ENCODE results near the gene KCNH1. TPM values are rescaled to one million over a fixed set of nuclear protein-coding genes. Genes with fewer than 3 reads are reported as not detected.

The KCNH1 gene
- total and polyA plus RNA-seq, 4 donors, result not detected

DNA sequence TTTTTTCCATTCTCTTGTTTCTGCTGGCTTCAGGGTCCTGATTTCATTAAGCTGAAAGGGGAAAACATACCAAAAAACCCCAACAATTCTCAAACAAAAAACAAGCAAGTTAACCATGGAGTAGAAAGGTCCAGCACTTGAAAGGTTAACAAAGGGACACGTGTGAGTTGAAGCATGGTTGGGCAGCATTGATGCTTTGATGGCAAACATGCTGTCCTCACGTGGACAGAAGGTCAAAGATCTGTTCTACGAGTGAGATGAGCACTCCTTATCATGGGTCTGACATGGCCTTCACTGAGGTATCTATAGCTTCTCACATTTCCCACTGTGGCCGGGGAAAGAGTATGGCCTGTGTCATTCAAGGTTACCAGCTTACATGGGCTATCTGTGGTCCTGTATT is 410.3 kb downstream of the KCNH1 start:
- Histone ChIP-seq H3K9ac (ENCODE audit: low read depth in 1 of 2, low read length in 2 of 2) (no peak overlapping the region), H3K36me3 (ENCODE audit: control insufficient read depth in 4 of 4, insufficient read depth in 3 of 4, low read depth in 1 of 4, low read length in 3 of 4) (no peaks in the 10 kb centered on the region), H3K9me3 (ENCODE audit: control insufficient read depth in 4 of 4, low read length in 3 of 4) (no peaks in the 10 kb centered on the region), H3K27ac (ENCODE audit: low read depth in 1 of 2, low read length in 2 of 2) (no peak overlapping the region), H3K4me1 (ENCODE audit: control insufficient read depth in 4 of 4, insufficient read depth in 4 of 4, low read length in 3 of 4) (peaks cover 0 to 3% (median 1%) of the 10 kb centered on the region in 4 donors), H3K27me3 (ENCODE audit: control insufficient read depth in 4 of 4, insufficient read depth in 4 of 4, low read length in 3 of 4) (no peaks in the 10 kb centered on the region), H3K4me3 (ENCODE audit: low read depth in 1 of 3, low read length in 3 of 3) (no peak overlapping the region)
- TF ChIP-seq REST (IDR thresholded peaks at IDR 0.05), result no peak
- TF ChIP-seq EGR1 (IDR thresholded peaks at IDR 0.05; ENCODE audit: low read depth in 2 of 2), result no peak
- TF ChIP-seq FOXA2 (IDR thresholded peaks at IDR 0.05), result no peak
- no peak for TF ChIP-seq HNF4A (conservative IDR thresholded peaks at IDR 0.05)
- no peak for TF ChIP-seq MAX (IDR thresholded peaks at IDR 0.05)
- TF ChIP-seq HNF4G (IDR thresholded peaks at IDR 0.05), result no peak
- no peak for TF ChIP-seq FOXA1 (IDR thresholded peaks at IDR 0.05)
- no peak for TF ChIP-seq TAF1 (conservative IDR thresholded peaks at IDR 0.05)
- no peak for TF ChIP-seq YY1 (IDR thresholded peaks at IDR 0.05)
- no peak for TF ChIP-seq JUND (IDR thresholded peaks at IDR 0.05)
- WGBS, result 28% methylated on average over 4 of the region's 4 CpGs
- DNase-seq (ENCODE audit: low spot score), result no peak

DNA sequence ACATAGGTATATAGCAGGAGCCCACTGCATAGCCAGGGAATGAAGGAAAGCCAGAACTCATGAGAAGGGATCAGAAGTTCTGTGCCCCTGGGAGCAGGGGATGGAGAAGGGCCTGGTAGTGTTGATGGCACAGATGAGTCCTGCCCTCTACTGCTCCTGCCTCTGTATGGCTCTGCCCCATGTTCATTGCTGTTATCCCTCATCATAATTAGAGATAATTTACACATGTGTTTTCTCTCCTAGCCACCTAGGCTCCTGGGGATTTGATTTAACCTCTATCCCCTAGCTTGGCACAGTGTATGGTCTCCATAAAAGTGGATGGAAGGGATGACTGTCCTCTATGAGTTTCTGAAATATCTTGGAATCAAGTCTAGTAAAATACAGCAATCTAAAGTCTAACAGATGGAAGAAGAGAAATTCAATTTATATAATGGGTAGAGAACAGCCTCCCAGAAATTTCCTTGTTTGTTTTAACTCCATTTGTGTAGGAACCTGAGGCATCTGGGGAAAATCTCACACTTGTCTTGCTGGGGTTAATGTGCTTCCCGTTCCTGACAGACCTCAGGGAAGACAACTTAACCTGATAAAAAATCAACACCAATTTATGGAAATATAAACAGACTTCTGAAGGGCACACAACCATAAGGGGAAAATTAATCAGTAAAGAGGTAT is 411.4 kb downstream of the KCNH1 start:
- Histone ChIP-seq H3K27ac (ENCODE audit: low read depth in 1 of 2, low read length in 2 of 2) (no peak overlapping the region), H3K9me3 (ENCODE audit: control insufficient read depth in 4 of 4, low read length in 3 of 4) (no peaks in the 10 kb centered on the region), H3K4me3 (ENCODE audit: low read depth in 1 of 3, low read length in 3 of 3) (no peak overlapping the region), H3K27me3 (ENCODE audit: control insufficient read depth in 4 of 4, insufficient read depth in 4 of 4, low read length in 3 of 4) (no peaks in the 10 kb centered on the region), H3K4me1 (ENCODE audit: control insufficient read depth in 4 of 4, insufficient read depth in 4 of 4, low read length in 3 of 4) (no peaks in the 10 kb centered on the region), H3K9ac (ENCODE audit: low read depth in 1 of 2, low read length in 2 of 2) (no peak overlapping the region), H3K36me3 (ENCODE audit: control insufficient read depth in 4 of 4, insufficient read depth in 3 of 4, low read depth in 1 of 4, low read length in 3 of 4) (no peaks in the 10 kb centered on the region)
- DNase-seq (ENCODE audit: low spot score), result no peak
- 66% methylated on average over 1 of the region's 1 CpG for WGBS
- no peak for TF ChIP-seq FOXA2 (IDR thresholded peaks at IDR 0.05)
- TF ChIP-seq REST (IDR thresholded peaks at IDR 0.05), result no peak
- TF ChIP-seq ATF3 (IDR thresholded peaks at IDR 0.05), result no peak
- no peak for TF ChIP-seq RAD21 (IDR thresholded peaks at IDR 0.05)
- TF ChIP-seq SP1 (IDR thresholded peaks at IDR 0.05), result no peak
- no peak for TF ChIP-seq RXRA (IDR thresholded peaks at IDR 0.05)
- TF ChIP-seq TAF1 (conservative IDR thresholded peaks at IDR 0.05), result no peak
- no peak for TF ChIP-seq ZBTB33 (IDR thresholded peaks at IDR 0.05)
- TF ChIP-seq CTCF (IDR thresholded peaks at IDR 0.05; ENCODE audit: low read depth, low read length, missing input control), result no peak
- TF ChIP-seq YY1 (IDR thresholded peaks at IDR 0.05), result no peak
- TF ChIP-seq JUND (IDR thresholded peaks at IDR 0.05), result no peak
- no peak for TF ChIP-seq MAX (IDR thresholded peaks at IDR 0.05)
- TF ChIP-seq EGR1 (IDR thresholded peaks at IDR 0.05; ENCODE audit: low read depth in 2 of 2), result no peak
- TF ChIP-seq NR2F2 (IDR thresholded peaks at IDR 0.05), result no peak
- TF ChIP-seq HNF4A (conservative IDR thresholded peaks at IDR 0.05), result no peak
- TF ChIP-seq GABPA (IDR thresholded peaks at IDR 0.05 in 1 of 2, conservative IDR thresholded peaks at IDR 0.05 in 1 of 2), result no peak
- TF ChIP-seq HNF4G (IDR thresholded peaks at IDR 0.05), result no peak
- no peak for TF ChIP-seq FOXA1 (IDR thresholded peaks at IDR 0.05)
